Lung (tissue), 12 donors: ENCODE measurements around the gene SCNN1B. TPM values are rescaled to one million over a fixed set of nuclear protein-coding genes. Genes with fewer than 3 reads are reported as not detected.

ENCODE experiments used
- ATAC-seq: fragments of 200-7000 bp; cut with Tn5 transposase; one replicate; pipeline ENCODE4 v1.9.1; 2020; ENCODE audit warnings: moderate number of reproducible peaks; ENCODE audit not compliant: insufficient read depth, low FRiP score
- DNase-seq, 3 donors: peaks; one replicate each; pipeline ENCODE4 v3.0.0-alpha.2; 2013 to 2017
- H3K27ac ChIP-seq, 2 donors: one replicate each; pipeline ENCODE4 v1.5.1; 2013; ENCODE audit warnings: mild to moderate bottlenecking in 2 of 2, moderate library complexity in 2 of 2, control low read depth in 1 of 2, inconsistent platforms in 1 of 2, low read depth in 1 of 2, low read length in 1 of 2
- H3K27me3 ChIP-seq, 3 donors: one replicate each; pipeline ENCODE4 v1.5.1; 2013; ENCODE audit warnings: low read length in 2 of 3; ENCODE audit not compliant: control insufficient read depth in 3 of 3, insufficient read depth in 3 of 3
- H3K36me3 ChIP-seq, 4 donors: one replicate each; pipeline ENCODE4 v1.5.1; 2013; ENCODE audit warnings: low read length in 4 of 4, mild to moderate bottlenecking in 1 of 4, moderate library complexity in 1 of 4; ENCODE audit not compliant: control insufficient read depth in 4 of 4, insufficient read depth in 4 of 4
- H3K4me1 ChIP-seq, 5 donors: one replicate each; pipeline ENCODE4 v1.5.1; 2013; ENCODE audit warnings: low read length in 5 of 5, mild to moderate bottlenecking in 2 of 5, moderate library complexity in 1 of 5; ENCODE audit not compliant: control insufficient read depth in 5 of 5, insufficient read depth in 5 of 5
- H3K4me3 ChIP-seq: one replicate; pipeline ENCODE4 v1.5.1; 2013; ENCODE audit warnings: mild to moderate bottlenecking, control low read depth, moderate library complexity
- H3K9ac ChIP-seq, 2 donors: one replicate each; pipeline ENCODE4 v1.5.1; 2013; ENCODE audit warnings: low read length in 2 of 2, control low read depth in 1 of 2; ENCODE audit not compliant: insufficient read depth in 1 of 2
- H3K9me3 ChIP-seq, 4 donors: one replicate each; pipeline ENCODE4 v1.5.1; 2013; ENCODE audit warnings: low read length in 3 of 4, mild to moderate bottlenecking in 1 of 4, moderate library complexity in 1 of 4; ENCODE audit not compliant: control insufficient read depth in 4 of 4, insufficient read depth in 3 of 4
- CTCF ChIP-seq: IDR thresholded peaks from 2 replicates; pipeline ENCODE4 v1.5.1; 2012; ENCODE audit warnings: mild to moderate bottlenecking; ENCODE audit errors: control extremely low read depth, extremely low read depth
- WGBS, 2 donors: extraction: QIAGEN DNeasy Blood & Tissue Kit; methylation state at CpG; one replicate each; pipeline ENCODE4 v1.1.7; 2013; 5-methylcytosine and 5-hydroxymethylcytosine counted together
- polyA plus RNA-seq, 2 donors: library from polyadenylated mRNA; stranded (reverse); fragments of 200-250 nt; gene quantifications; one replicate each; pipeline ENCODE4 v1.2.1, GENCODE V29; 2013
- total RNA-seq, 2 donors: library from RNA; depleted of rRNA in 1 of 2; stranded (reverse); fragments of >200 nt in 1 of 2; gene quantifications; one replicate each; pipeline ENCODE4 v1.2.1, GENCODE V29; 2014 to 2021
- donor health status: control.
- donor health status: control.
- donor health status: Bipolar disorder and iron deficiency.
- donor health status: healthy.
- donor health status: DM: yes; HTN: yes; CAD: no.

The SCNN1B gene
- total and polyA plus RNA-seq, 4 donors, result 16.4 to 58.7 (median 41.3) TPM

- peak overlapping the region in 1 of 2 donors; percentile 68 for H3K27ac ChIP-seq
- no peak for ATAC-seq
Observed at GRCh38 chr16:23391381-23392222, 89.5 kb downstream of the SCNN1B start.

GRCh38 chr16:23392223-23392600, 90.1 kb downstream of the SCNN1B start:
- Histone ChIP-seq H3K4me1 (peaks cover 0 to 6% (median 0%) of the 10 kb centered on the region in 5 donors), H3K36me3 (peaks cover 13 to 31% (median 28%) of the 10 kb centered on the region in 4 donors), H3K27ac (peak overlapping the region in 1 of 2 donors; percentile 68), H3K9me3 (no peaks in the 10 kb centered on the region), H3K4me3 (no peak overlapping the region), H3K9ac (no peak overlapping the region), H3K27me3 (no peaks in the 10 kb centered on the region)
- DNase-seq, result no peak
- ATAC-seq, result no peak
- WGBS, 2 donors, result 97 to 99% methylated on average over 6 of the region's 6 CpGs
- no peak for TF ChIP-seq CTCF

More at GRCh38 chr16:23391381-23392222, 89.5 kb downstream of the SCNN1B start:
- TF ChIP-seq CTCF, result no peak
- WGBS, 2 donors, result 77 to 87% methylated on average over 17 of the region's 17 CpGs
- DNase-seq, result no peak
- H3K36me3 ChIP-seq, result peaks cover 8 to 31% (median 25%) of the 10 kb centered on the region in 4 donors
- H3K27me3 ChIP-seq, result no peaks in the 10 kb centered on the region
- no peaks in the 10 kb centered on the region for H3K9me3 ChIP-seq
- H3K4me3 ChIP-seq, result no peak overlapping the region
- H3K4me1 ChIP-seq, result peaks cover 0 to 6% (median 0%) of the 10 kb centered on the region in 5 donors
- no peak overlapping the region for H3K9ac ChIP-seq

GRCh38 chr16:23394141-23394831, 92.2 kb downstream of the SCNN1B start:
- ATAC-seq (no peak), DNase-seq (no peak)
- Histone ChIP-seq H3K9ac (no peak overlapping the region), H3K27ac (no peak overlapping the region), H3K4me3 (no peak overlapping the region), H3K27me3 (no peaks in the 10 kb centered on the region), H3K36me3 (peaks cover 18 to 38% (median 34%) of the 10 kb centered on the region in 4 donors), H3K4me1 (peaks cover 0 to 6% (median 0%) of the 10 kb centered on the region in 5 donors), H3K9me3 (no peaks in the 10 kb centered on the region)
- WGBS, 2 donors, result 71 to 79% methylated on average over 4 of the region's 4 CpGs
- TF ChIP-seq CTCF, result no peak
